Measurements from ENCODE around the gene TPSB2.
"Not testable (repeated sequence)": the region's sequence is repeated elsewhere in the genome, so short reads cannot be mapped to it uniquely, and the experiment has no call there.

TPSB2 gene

DNA sequence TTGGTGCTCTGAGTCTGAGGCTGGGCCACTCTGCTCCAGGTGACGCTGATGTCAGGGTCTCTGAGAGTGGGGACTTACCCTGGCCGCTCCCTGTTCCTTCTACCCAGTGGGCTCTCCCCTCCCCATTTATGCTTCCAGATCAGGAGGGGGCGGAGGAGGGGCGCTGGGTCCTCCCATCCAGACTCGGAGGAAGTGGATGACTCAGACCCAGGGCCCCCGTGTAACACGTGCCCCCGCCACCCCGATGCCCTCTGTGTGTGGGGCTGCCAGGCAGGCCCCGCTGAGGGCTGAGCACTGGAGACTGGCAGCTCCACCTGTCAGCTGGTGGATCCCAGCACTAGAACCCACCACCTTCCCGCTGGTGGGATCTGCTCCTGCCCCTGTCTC is at the start of gene TPSB2:
Gene TPSB2 (minus strand): TSS at position 101 of the 387 bp plus-strand sequence. CDS start 233 bp downstream, outside the sequence.
- H3K4me3 ChIP-seq (ENCODE audit: control insufficient read depth, low read depth, low read length); DNase-seq (ENCODE audit: low read depth): not testable (repeated sequence)

DNA sequence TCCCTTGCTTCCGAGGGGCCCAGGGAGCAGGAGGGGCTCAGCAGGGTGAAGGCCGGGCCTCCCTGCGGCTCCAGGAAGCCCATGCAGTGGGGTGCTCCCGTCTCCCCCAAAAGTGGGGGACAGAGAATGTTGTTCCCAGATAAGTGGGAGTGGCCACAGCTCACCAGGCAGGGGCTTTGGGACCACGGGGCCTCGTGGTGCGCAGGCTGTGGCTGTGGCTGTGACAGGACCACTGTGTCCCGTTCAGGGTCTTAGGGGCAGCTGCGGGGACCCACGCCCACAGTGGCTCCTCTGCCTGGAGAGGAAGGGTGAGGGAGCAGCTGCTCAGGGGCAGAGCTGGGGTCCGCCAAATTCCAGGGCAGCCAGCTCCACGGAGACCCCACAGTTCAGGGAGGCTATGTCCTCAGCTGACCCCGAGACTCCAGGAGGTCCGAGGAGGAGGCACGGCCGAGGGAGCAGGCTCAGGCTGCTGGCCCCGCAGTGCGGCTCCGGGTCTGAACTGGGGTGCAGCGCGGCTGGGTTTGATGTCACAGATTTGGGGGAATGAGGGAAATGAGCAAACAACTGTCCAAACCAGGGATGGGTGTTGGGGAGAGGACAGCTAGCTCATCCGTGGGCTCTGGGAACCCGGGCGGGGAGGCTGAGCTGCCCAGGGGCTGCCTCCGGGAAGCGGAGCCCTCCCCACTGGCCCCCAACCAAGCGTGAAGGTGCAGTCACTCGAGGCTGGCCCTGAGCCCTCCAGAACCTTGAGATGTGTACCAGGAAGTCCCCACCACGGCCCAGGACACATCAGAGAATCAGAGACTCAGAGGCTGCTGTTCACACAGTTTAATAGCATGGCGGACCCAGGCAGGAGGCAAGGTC is 49.3 kb upstream of the TPSB2 start:
- DNase-seq (ENCODE audit: low read depth): no peak
- TF ChIP-seq, protein P1, sequence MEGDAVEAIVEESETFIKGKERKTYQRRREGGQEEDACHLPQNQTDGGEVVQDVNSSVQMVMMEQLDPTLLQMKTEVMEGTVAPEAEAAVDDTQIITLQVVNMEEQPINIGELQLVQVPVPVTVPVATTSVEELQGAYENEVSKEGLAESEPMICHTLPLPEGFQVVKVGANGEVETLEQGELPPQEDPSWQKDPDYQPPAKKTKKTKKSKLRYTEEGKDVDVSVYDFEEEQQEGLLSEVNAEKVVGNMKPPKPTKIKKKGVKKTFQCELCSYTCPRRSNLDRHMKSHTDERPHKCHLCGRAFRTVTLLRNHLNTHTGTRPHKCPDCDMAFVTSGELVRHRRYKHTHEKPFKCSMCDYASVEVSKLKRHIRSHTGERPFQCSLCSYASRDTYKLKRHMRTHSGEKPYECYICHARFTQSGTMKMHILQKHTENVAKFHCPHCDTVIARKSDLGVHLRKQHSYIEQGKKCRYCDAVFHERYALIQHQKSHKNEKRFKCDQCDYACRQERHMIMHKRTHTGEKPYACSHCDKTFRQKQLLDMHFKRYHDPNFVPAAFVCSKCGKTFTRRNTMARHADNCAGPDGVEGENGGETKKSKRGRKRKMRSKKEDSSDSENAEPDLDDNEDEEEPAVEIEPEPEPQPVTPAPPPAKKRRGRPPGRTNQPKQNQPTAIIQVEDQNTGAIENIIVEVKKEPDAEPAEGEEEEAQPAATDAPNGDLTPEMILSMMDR (IDR thresholded peaks at IDR 0.05; ENCODE audit: control insufficient read depth, insufficient read depth, low read depth, low read length, missing control alignments): no peak
- no peak overlapping the region for H3K4me3 ChIP-seq (ENCODE audit: control insufficient read depth, low read depth, low read length)

DNA sequence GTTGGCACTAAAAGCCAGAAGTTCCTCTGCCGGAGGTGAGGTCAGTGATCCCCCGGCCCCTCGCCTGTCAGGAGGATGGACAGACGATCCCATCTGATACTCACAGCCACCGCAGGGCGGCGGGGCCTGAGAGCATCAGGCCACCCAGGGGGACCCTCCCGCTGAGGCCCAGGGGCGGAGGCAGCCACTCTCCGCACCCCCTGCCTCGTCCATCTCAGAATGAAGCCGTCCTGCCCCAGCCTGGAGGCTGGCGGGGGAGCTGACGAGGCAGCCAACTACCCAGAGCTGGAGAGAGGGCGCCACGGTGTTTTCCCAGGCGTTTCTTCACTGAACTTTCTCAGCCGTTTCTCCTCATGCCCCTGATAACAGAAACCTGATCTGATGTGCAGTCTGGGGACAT is 48.5 kb upstream of the TPSB2 start:
- H3K4me3 ChIP-seq (ENCODE audit: control insufficient read depth, low read depth, low read length): no peak overlapping the region
- TF ChIP-seq, protein P1 (IDR thresholded peaks at IDR 0.05; ENCODE audit: control insufficient read depth, insufficient read depth, low read depth, low read length, missing control alignments): no peak
- DNase-seq (ENCODE audit: low read depth): no peak

DNA sequence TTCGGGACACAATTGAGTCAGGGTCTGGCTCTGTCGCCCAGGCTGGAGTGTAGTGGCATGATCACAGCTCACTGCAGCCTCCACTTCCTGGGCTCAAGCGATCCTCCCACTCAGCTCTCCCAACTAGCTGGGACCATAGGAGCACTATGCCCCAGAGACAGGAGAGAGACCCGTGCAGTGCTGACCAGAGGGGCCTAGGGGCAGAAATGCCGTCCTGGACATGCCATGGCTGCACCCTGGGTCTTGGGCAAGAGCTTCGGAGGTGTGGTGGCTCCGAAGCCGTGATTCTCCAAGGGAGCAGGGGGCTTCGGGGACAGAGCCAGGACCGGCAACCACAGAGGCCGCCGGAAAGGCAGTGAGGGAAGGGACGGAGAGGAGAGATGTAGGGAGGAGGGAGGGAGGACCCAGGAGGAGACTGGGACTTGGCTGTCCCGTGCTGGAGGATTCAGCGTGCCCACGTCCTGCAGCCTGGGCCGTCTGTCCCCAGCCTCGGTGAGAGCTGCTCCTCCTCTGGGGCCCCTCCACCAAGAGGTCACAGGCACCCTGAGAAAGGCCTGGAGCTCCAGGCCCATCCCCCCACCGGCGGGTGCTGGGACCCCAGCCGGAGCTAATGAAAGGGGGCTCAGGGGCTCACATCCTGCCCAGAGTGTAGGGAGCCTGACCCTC is 47.8 kb upstream of the TPSB2 start:
- DNase-seq (ENCODE audit: low read depth): no peak
- no peak overlapping the region for H3K4me3 ChIP-seq (ENCODE audit: control insufficient read depth, low read depth, low read length)
- TF ChIP-seq, protein P1 (IDR thresholded peaks at IDR 0.05; ENCODE audit: control insufficient read depth, insufficient read depth, low read depth, low read length, missing control alignments): no peak

DNA sequence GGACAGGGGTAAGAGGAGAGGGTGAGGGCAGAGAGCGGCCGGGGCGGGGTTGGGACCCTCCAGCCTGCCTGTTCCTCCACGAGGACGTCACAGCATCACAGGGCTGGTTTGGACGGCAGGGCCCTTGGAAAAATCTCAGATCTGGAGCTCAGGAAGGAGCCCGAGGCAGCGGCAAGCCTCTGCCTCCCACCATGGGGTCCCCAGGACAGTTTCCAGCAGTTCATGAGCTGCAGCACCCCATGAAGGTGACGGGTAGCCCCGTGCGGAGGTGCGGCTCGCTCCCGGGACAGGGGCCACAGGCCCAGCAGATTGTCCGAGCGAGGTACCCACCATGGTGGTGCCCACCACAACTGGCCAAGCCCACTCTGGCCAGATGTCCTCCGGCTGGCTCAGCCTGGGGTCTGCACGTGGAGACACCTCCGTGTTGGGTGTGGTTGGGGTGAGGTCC is 47.2 kb upstream of the TPSB2 start:
- DNase-seq (ENCODE audit: low read depth): no peak
- H3K4me3 ChIP-seq (ENCODE audit: control insufficient read depth, low read depth, low read length): no peak overlapping the region
- TF ChIP-seq, protein P1 (IDR thresholded peaks at IDR 0.05; ENCODE audit: control insufficient read depth, insufficient read depth, low read depth, low read length, missing control alignments): no peak

DNA sequence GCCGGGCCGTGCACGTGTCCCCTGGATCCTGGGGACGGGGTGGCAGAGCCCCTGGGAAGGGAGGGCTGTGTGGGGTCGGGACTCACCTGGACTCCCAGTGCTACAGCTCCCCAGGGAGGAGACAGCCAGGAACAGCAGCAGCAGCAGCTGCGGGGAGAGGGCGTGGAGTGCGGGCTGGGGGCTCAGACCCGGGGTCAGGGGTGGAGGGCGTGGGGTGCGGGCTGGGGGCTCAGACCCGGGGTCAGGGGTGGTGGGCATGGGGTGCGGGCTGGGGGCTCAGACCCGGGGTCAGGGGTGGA is 46.5 kb upstream of the TPSB2 start:
- TF ChIP-seq, protein P1 (IDR thresholded peaks at IDR 0.05; ENCODE audit: control insufficient read depth, insufficient read depth, low read depth, low read length, missing control alignments): no peak
- no peak for DNase-seq (ENCODE audit: low read depth)
- no peak overlapping the region for H3K4me3 ChIP-seq (ENCODE audit: control insufficient read depth, low read depth, low read length)

Measured in AG09309 (cell line).